Effector memory CD4-positive, alpha-beta T cell (primary cell): ENCODE results near the gene ZNF831.

ENCODE experiments used
- DNase-seq, 3 donors: peaks; one replicate each; pipeline ENCODE4 v3.0.0-alpha.2; 2020
- H3K27ac ChIP-seq: 2 replicates; pipeline ENCODE4 v1.7.0; 2013; ENCODE audit warnings: mild to moderate bottlenecking, low read length, moderate library complexity; ENCODE audit not compliant: insufficient read depth, poor library complexity, severe bottlenecking
- H3K27me3 ChIP-seq: replicated peaks from 2 replicates; pipeline ENCODE4 v1.7.0; 2013; ENCODE audit warnings: mild to moderate bottlenecking, low read length; ENCODE audit not compliant: insufficient read depth, control insufficient read depth, poor library complexity, severe bottlenecking
- H3K36me3 ChIP-seq: 2 replicates; pipeline ENCODE4 v1.7.0; 2013; ENCODE audit warnings: mild to moderate bottlenecking, low read length, moderate library complexity; ENCODE audit not compliant: control insufficient read depth, insufficient read depth
- H3K4me1 ChIP-seq: 2 replicates; pipeline ENCODE4 v1.7.0; 2013; ENCODE audit warnings: low read length, mild to moderate bottlenecking; ENCODE audit not compliant: control insufficient read depth, insufficient read depth, poor library complexity, severe bottlenecking
- H3K4me3 ChIP-seq: 2 replicates; pipeline ENCODE4 v1.7.0; 2013; ENCODE audit warnings: low read length, low read depth, mild to moderate bottlenecking; ENCODE audit not compliant: insufficient read depth, poor library complexity, severe bottlenecking
- H3K9me3 ChIP-seq: 2 replicates; pipeline ENCODE4 v1.7.0; 2013; ENCODE audit warnings: mild to moderate bottlenecking, low read length, moderate library complexity; ENCODE audit not compliant: control insufficient read depth

Gene ZNF831

GRCh38 chr20:59165396-59165795 lies 1.8 kb downstream of the ZNF831 start:
- no peaks in the 10 kb centered on the region for H3K27me3 ChIP-seq
- H3K27ac ChIP-seq, result peak overlapping the region; percentile 98
- H3K4me1 ChIP-seq, result peaks cover 50% of the 10 kb centered on the region
- H3K4me3 ChIP-seq, result peak overlapping the region; percentile 42
- no peaks in the 10 kb centered on the region for H3K9me3 ChIP-seq
- DNase-seq, result no peak
- no peaks in the 10 kb centered on the region for H3K36me3 ChIP-seq

- peaks cover 49% of the 10 kb centered on the region for H3K4me1 ChIP-seq
- H3K4me3 ChIP-seq, result peak overlapping the region; percentile 42
- H3K36me3 ChIP-seq, result no peaks in the 10 kb centered on the region
- H3K27me3 ChIP-seq, result no peaks in the 10 kb centered on the region
- no peaks in the 10 kb centered on the region for H3K9me3 ChIP-seq
- peak overlapping the region; percentile 98 for H3K27ac ChIP-seq
- DNase-seq, result peak in 1 of 3 donors; percentile 41
These were observed 2.5 kb downstream of the ZNF831 start for GRCh38 chr20:59165891-59166709.

GRCh38 chr20:59170406-59171349 lies 7.1 kb downstream of the ZNF831 start:
- H3K4me1 ChIP-seq, result peaks cover 28% of the 10 kb centered on the region
- no peaks in the 10 kb centered on the region for H3K9me3 ChIP-seq
- peaks cover 18% of the 10 kb centered on the region for H3K36me3 ChIP-seq
- H3K4me3 ChIP-seq, result no peak overlapping the region
- no peak for DNase-seq
- H3K27ac ChIP-seq, result no peak overlapping the region
- H3K27me3 ChIP-seq, result no peaks in the 10 kb centered on the region

- Histone ChIP-seq H3K4me3 (no peak overlapping the region), H3K36me3 (peaks cover 26% of the 10 kb centered on the region), H3K4me1 (peaks cover 30% of the 10 kb centered on the region), H3K9me3 (no peaks in the 10 kb centered on the region), H3K27ac (no peak overlapping the region), H3K27me3 (no peaks in the 10 kb centered on the region)
- no peak for DNase-seq
These were observed 8.4 kb downstream of the ZNF831 start for GRCh38 chr20:59171986-59172385.

- no peak for DNase-seq
- no peaks in the 10 kb centered on the region for H3K9me3 ChIP-seq
- peaks cover 30% of the 10 kb centered on the region for H3K36me3 ChIP-seq
- H3K27me3 ChIP-seq, result no peaks in the 10 kb centered on the region
- H3K4me1 ChIP-seq, result peaks cover 37% of the 10 kb centered on the region
- H3K27ac ChIP-seq, result no peak overlapping the region
- H3K4me3 ChIP-seq, result no peak overlapping the region
These were observed 10.4 kb downstream of the ZNF831 start for GRCh38 chr20:59173938-59174491.

GRCh38 chr20:59175002-59175401 lies 11.4 kb downstream of the ZNF831 start:
- H3K4me1 ChIP-seq, result peaks cover 37% of the 10 kb centered on the region
- H3K36me3 ChIP-seq, result peaks cover 31% of the 10 kb centered on the region

GRCh38 chr20:59175861-59176260 lies 12.2 kb downstream of the ZNF831 start:
- DNase-seq, result no peak
- Histone ChIP-seq H3K4me1 (peaks cover 31% of the 10 kb centered on the region), H3K27me3 (no peaks in the 10 kb centered on the region), H3K9me3 (no peaks in the 10 kb centered on the region), H3K27ac (peak overlapping the region; percentile 2), H3K4me3 (no peak overlapping the region), H3K36me3 (peaks cover 31% of the 10 kb centered on the region)

More at GRCh38 chr20:59175002-59175401, 11.4 kb downstream of the ZNF831 start:
- no peak for DNase-seq
- H3K27me3 ChIP-seq, result no peaks in the 10 kb centered on the region
- peak overlapping the region; percentile 2 for H3K27ac ChIP-seq
- H3K4me3 ChIP-seq, result no peak overlapping the region
- no peaks in the 10 kb centered on the region for H3K9me3 ChIP-seq

- no peak overlapping the region for H3K27ac ChIP-seq
- H3K36me3 ChIP-seq, result peaks cover 31% of the 10 kb centered on the region
- H3K4me1 ChIP-seq, result peaks cover 27% of the 10 kb centered on the region
- H3K4me3 ChIP-seq, result no peak overlapping the region
- H3K9me3 ChIP-seq, result no peaks in the 10 kb centered on the region
- DNase-seq, result no peak
- H3K27me3 ChIP-seq, result no peaks in the 10 kb centered on the region
These were observed 13.2 kb downstream of the ZNF831 start for GRCh38 chr20:59176812-59177211.

- Histone ChIP-seq H3K9me3 (no peaks in the 10 kb centered on the region), H3K4me3 (peak overlapping the region; percentile 3), H3K27me3 (no peaks in the 10 kb centered on the region), H3K36me3 (peaks cover 28% of the 10 kb centered on the region), H3K27ac (peak overlapping the region; percentile 58), H3K4me1 (peaks cover 27% of the 10 kb centered on the region)
- DNase-seq, result no peak
These were observed 13.9 kb downstream of the ZNF831 start for GRCh38 chr20:59177266-59178250.
